Measurements from ENCODE around the gene CYP3A7.
"Not testable (repeated sequence)": the region's sequence is repeated elsewhere in the genome, so short reads cannot be mapped to it uniquely, and the experiment has no call there.

CYP3A7 gene

DNA sequence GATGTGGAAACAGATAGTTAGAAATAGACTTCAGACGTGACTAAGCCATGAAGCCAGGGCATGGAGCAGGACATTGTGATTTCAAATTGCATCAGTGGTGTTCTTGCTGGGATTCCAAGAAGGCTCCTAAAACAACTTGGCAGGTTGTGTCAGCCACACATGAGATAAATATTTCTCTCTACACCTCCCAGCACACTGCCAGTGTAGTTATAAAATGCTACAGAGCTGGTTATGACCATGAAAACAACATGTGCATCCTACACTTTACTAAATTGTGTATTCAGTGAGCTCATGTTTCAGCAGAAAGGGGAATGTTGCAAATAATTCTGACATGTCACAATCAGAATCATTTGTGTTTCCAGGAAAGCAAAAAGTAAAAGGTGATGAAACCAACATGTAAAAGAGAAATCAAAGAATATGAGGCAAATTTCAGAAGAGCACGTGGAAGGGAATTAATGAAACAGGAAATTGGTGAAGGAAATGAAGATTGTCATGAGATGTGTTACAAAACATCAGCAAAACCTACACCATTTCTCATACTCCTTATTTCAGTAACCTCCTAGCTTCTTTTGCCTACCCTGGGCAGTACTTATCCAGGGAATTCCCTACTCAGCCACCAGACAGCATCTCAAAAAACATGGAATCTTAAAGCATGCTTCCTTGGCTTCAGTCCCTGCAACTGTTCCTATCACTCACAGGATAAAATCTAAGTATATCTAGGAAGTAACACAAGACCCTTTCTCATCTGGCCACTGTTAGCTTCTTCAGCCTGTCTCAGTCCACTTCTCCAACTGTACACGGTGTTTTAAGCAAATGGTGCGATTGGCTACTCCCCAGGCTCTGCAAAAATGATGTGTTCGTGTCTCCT lies 5.8 kb upstream of the CYP3A7 start:
- no peak for DNase-seq

DNA sequence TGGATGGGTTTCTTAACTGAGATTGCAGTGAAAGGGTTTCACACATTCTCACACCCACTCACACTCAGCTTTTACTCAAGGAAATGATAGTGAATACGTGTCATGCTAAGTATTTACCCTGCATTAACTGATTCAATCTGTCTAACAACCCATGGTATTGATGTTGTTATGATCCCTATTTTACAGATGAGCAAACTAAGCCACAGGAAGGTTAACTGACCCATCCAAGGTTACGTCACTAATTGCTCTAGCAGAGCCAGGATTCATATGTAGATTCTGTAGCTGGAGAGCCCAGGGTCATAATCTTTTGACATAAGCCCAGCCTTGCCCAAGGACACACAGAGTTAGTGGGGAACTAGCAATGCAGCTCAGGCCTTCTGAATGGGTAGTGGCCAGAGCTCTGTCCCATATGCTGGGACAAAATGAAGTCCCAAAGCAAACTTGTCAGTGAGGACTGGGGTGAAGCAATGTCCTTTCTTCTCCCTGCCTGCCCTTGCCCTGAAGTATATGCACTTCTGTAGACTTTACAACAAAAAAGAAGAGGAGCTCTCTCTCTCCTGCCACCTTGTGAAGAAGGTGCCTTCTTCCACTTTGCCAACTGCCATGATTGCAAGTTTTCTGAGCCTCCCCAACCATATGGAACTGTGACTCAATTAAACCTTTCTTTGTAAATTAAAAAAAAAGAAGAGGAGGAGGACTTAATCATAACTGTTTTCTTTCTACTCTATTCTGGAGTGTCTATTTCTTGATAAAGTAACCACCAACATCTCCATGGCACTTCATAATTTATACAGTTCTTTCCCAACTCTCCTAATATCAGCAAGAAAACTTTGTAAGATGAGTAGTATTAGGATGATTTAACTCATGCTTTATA lies 4.9 kb upstream of the CYP3A7 start:
- DNase-seq: no peak

- no peak for DNase-seq
Measured at GRCh38 chr7:99737726-99738125, 2.7 kb upstream of the CYP3A7 start.

DNA sequence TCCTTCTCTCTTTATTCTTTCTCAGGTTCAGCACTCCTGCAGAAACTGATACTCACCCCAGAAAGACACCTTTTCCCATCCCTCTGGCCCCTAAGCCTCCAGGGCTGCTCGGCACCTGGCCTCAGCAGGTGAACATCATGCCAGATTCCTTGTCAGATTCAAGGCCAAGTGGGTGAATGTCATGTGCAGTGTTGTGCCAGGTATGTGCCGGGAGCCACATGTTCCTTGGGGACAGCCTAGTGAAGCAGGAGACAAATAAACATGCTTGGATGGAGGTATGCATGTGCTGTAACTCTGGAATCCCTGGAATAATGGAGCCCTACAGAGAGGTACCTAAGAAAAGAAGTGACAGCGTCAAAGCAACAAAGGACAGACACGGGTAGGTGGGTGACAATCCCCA lies 1.7 kb upstream of the CYP3A7 start:
- not testable (repeated sequence) for DNase-seq

DNA sequence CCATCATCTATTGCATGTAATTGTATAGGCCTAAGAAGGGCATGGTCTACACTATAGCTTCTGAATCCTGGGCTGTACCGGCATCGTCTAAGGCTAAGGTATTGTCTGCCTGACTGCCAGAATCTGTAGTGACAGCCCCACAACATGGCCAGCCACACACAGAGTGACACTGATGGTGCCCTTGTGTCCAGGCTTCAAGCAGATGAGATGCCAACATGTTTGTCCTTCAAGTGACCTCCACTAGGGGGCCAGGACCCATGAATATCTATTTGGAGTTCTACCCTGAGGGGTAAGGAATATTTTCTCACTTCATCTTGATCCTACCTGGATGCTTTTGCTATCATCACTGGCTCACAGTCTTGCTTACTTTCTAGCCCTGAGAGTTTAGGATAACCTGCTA lies 1.5 kb downstream of the CYP3A7 start:
- no peak for DNase-seq

- no peak for DNase-seq
Measured at GRCh38 chr7:99733003-99733402, 2.0 kb downstream of the CYP3A7 start.

DNA sequence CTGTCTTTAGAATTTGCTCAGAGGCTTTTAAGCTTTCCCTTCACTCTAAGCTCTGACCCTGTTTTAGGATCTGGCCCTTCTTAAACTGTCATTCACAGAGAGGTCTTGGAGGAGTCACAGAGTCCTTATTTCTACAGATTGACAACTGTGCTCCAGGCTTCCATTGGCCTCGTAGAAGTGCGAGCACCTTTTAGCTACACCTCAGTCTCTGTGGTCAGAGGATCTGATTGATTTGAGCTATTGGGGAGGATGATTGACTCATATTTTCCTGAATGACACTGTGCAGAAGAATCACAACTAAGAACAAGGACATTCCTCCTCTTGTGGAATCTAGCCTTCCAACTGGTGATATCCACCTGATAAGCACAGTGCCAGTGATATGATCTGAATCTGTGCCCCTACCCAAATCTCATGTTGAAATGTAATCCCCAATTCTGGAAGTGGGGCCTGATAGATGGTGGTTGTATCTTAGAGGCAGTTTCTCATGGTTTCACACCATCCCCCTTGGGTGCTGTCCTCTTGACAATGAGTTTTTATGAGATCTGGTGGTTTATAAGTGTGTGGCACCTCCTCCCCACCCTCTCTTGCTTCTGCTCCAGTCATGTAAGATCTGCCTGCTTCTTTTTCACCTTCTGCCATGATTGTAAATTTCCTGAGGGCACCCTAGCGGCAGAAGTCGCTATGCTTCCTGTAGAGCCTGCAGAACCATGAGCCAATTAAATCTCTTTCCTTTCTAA lies 3.2 kb downstream of the CYP3A7 start:
- DNase-seq: no peak

GRCh38 chr7:99730992-99731391 lies 4.0 kb downstream of the CYP3A7 start:
- DNase-seq: no peak

GRCh38 chr7:99730238-99730810 lies 4.7 kb downstream of the CYP3A7 start:
- DNase-seq: no peak

GRCh38 chr7:99729486-99730237 lies 5.3 kb downstream of the CYP3A7 start:
- DNase-seq: no peak

DNA sequence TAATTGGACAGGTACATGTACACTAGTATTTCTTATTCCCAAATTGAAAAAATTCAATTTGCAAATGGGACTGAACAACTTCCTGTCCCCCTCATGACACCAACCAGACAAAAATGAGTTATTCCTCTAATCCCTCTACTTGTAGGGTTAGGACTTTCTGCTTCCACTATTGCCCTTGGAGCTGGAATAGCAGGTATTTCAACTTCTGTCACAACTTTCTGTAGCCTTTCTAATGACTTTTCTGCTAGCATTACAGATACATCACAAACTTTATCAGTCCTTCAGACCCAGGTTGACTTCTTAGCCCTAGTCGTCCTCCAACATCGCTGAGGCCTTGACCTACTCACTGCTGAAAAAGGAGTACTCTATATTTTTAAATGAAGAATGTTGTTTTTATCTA lies 6.4 kb downstream of the CYP3A7 start:
- DNase-seq: no peak

DNA sequence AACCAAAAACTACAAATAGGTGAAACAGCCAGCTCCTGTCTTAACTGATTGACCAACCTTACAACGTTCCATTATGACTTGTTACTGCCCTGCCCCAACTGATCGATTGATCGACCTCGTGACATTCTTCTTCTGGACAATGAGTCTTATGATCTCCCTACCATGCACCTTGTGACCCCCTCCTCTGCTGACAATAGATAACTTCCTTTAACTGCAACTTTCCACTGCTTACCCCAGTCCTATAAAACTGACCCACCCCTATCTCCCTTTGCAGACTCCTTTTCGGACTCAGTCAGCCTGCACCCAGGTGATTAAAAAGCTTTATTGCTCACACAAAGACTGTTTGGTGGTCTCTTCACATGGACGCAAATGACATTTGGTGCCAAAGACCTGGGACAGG lies 11.8 kb downstream of the CYP3A7 start:
- not testable (repeated sequence) for DNase-seq

DNA sequence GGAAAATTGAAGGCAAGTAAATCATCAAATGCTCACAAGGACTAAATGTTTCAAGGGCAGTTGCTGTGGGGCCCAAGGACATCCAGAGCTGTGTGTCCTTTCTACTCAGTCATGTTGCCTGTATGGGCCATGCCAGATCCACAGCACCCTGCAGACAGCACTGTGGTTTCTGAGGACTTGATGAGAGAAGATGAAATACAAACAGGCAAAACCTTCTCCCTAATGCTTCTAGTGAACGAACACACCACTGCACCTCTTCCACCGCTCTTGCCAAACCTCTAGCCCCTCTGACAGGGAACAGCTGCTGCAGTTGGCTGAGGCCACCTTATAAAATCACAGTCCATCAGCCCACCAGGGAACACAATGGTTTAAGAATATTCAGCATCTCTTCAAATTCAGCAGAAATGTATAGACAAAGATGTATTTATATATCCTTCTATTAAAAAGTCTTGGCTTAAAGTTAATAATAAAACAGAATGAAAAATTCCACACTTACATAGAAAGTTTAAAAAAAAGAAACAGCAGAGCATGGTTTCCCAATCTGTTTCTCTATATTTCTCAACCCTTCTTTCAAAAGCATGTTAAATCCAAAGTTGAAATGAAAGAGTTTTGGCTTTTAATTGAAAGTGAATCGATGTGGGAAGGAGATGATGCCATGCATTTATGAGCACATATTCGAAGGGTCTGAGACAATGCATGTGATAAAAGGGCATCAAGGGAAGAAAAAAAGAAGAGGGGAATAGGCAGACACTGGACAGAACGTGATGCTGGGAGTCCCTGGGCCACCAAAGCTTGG lies 14.0 kb downstream of the CYP3A7 start:
- DNase-seq: no peak

GRCh38 chr7:99719996-99720769 lies 14.8 kb downstream of the CYP3A7 start:
- DNase-seq: no peak

DNA sequence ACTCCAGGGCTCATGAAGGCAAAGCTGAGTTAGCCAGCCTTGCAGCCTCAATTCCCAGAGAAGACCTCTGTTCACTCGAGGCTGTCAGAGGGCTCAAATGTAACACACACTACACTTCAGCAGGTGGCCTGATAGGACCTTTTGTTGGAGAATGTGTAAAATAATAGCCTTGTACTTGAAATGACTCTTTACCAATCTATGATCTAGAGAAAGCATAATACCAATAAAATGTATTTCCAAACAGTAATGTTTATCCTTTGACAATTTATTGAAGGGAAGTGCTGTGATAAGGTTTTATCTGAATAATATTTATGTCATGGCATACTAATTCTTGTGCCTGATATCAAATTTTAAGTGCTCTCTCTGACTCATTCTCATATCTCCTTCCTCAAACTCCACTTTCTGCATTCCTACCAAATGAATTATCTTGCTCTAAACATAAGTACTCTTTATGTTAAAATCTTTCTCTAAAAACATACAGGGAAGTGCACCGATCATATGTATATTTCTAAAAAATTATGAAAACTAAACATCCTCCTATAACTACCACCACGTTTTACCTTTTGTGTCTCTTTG lies 20.9 kb downstream of the CYP3A7 start:
- DNase-seq: no peak

GRCh38 chr7:99709838-99710578 lies 25.0 kb downstream of the CYP3A7 start:
- DNase-seq: no peak

GRCh38 chr7:99709260-99709659 lies 25.7 kb downstream of the CYP3A7 start:
- no peak for DNase-seq

- no peak for DNase-seq
Measured at GRCh38 chr7:99707096-99707495, 27.9 kb downstream of the CYP3A7 start.

DNA sequence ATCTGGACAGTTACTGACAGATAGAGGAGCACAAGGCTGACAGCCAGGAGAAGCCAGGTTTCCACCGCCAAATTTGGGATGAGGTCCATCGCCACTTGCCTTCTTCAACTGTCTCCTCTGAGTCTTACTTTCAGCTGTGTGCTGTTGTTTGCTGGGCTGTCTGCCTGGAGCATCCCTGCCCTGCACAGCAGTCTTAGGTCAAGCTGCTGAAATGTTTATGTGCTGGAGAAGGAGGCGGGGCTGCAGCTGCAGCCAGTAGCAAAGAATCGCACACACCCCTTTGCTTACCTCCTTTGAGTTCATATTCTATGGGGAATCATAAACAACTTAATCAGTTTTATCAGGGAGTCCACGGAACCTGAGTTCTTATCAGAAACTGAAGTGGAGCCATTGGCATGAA lies 35.0 kb downstream of the CYP3A7 start:
- DNase-seq: no peak
